Left ventricle myocardium inferior (tissue), 1 donor: Measurements from ENCODE around the gene ERH. TPM values are rescaled to one million over a fixed set of nuclear protein-coding genes. Genes with fewer than 3 reads are reported as not detected.
"Not testable (repeated sequence)": the region's sequence is repeated elsewhere in the genome, so short reads cannot be mapped to it uniquely, and the experiment has no call there.

Experiments
- DNase-seq: peaks from one replicate; pipeline ENCODE4 v3.0.0-alpha.2; 2020
- H3K27ac ChIP-seq: fragments of 200-600 bp; replicated peaks from 2 replicates; pipeline ENCODE4 v1.8.0; 2021
- H3K27me3 ChIP-seq: fragments of 200-600 bp; 2 replicates; pipeline ENCODE4 v1.8.0; 2021; ENCODE audit warnings: low read depth
- H3K36me3 ChIP-seq: fragments of 200-600 bp; 2 replicates; pipeline ENCODE4 v1.8.0; 2021
- H3K4me1 ChIP-seq: fragments of 200-600 bp; 2 replicates; pipeline ENCODE4 v1.8.0; 2021
- H3K4me3 ChIP-seq: fragments of 200-600 bp; 2 replicates; pipeline ENCODE4 v1.8.0; 2021; ENCODE audit warnings: mild to moderate bottlenecking, moderate library complexity
- H3K9me3 ChIP-seq: fragments of 200-600 bp; replicated peaks from 2 replicates; pipeline ENCODE4 v1.8.0; 2021
- CTCF ChIP-seq: fragments of 200-600 bp; IDR thresholded peaks from 2 replicates; pipeline ENCODE4 v1.8.0; 2021; ENCODE audit warnings: antibody characterized with exemption, mild to moderate bottlenecking, borderline replicate concordance
- intact Hi-C: fragments of 100-400 bp; cut with micrococcal nuclease; formaldehyde crosslinking; loops from one replicate; pipeline ENCODE4 v1.11.0; 2022
- total RNA-seq: library from RNA; stranded (reverse); fragmentation: NEBNext Ultra II Directional; extraction: Animal tissue kit (Norgen Biotek cat#: 25700); gene quantifications from one replicate; pipeline ENCODE4 v1.2.1, GENCODE V29; 2021
- donor health status: DM: no; HTN: yes; CAD: no; lungs with severe emphysema.

Gene ERH
- total RNA-seq, 1 donor from 2014 or later = 105 TPM

- H3K9me3 ChIP-seq = no peaks in the 10 kb centered on the region
- no peak for TF ChIP-seq CTCF
- H3K36me3 ChIP-seq = peaks cover 25% of the 10 kb centered on the region
- DNase-seq = no peak
- H3K4me3 ChIP-seq = no peak overlapping the region
- no peaks in the 10 kb centered on the region for H3K27me3 ChIP-seq
- intact Hi-C loops = no loop called here
- H3K27ac ChIP-seq = no peak overlapping the region
- peaks cover 7% of the 10 kb centered on the region for H3K4me1 ChIP-seq
These were observed 25.2 kb upstream of the ERH start for GRCh38 chr14:69423279-69423678.

GRCh38 chr14:69416087-69416486 is 18.0 kb upstream of the ERH start:
- H3K9me3 ChIP-seq, H3K4me3 ChIP-seq, intact Hi-C loops, H3K36me3 ChIP-seq, H3K27me3 ChIP-seq, DNase-seq, H3K27ac ChIP-seq, H3K4me1 ChIP-seq: not testable (repeated sequence)

GRCh38 chr14:69413483-69413882 is 15.4 kb upstream of the ERH start:
- Histone ChIP-seq H3K4me1 (no peaks in the 10 kb centered on the region), H3K4me3 (no peak overlapping the region), H3K9me3 (peaks cover 8% of the 10 kb centered on the region), H3K27ac (no peak overlapping the region), H3K36me3 (no peaks in the 10 kb centered on the region), H3K27me3 (no peaks in the 10 kb centered on the region)
- DNase-seq = no peak
- TF ChIP-seq CTCF = no peak
- intact Hi-C loops = no loop called here

- Histone ChIP-seq H3K4me3 (no peak overlapping the region), H3K36me3 (peaks cover 7% of the 10 kb centered on the region), H3K9me3 (no peaks in the 10 kb centered on the region), H3K4me1 (peaks cover 6% of the 10 kb centered on the region), H3K27me3 (no peaks in the 10 kb centered on the region), H3K27ac (no peak overlapping the region)
- TF ChIP-seq CTCF = no peak
- intact Hi-C loops = no loop called here
- no peak for DNase-seq
These were observed 10.3 kb upstream of the ERH start for GRCh38 chr14:69408331-69408960.

- no peak for TF ChIP-seq CTCF
- no peak for DNase-seq
These were observed 7.7 kb upstream of the ERH start for GRCh38 chr14:69405762-69406161.

GRCh38 chr14:69404883-69405282 is 6.8 kb upstream of the ERH start:
- no peaks in the 10 kb centered on the region for H3K9me3 ChIP-seq
- peaks cover 7% of the 10 kb centered on the region for H3K36me3 ChIP-seq
- no peak overlapping the region for H3K27ac ChIP-seq
- H3K4me1 ChIP-seq = peaks cover 33% of the 10 kb centered on the region
- no peak for DNase-seq
- intact Hi-C loops = no loop called here
- no peaks in the 10 kb centered on the region for H3K27me3 ChIP-seq
- no peak for TF ChIP-seq CTCF
- H3K4me3 ChIP-seq = no peak overlapping the region

More at GRCh38 chr14:69405762-69406161, 7.7 kb upstream of the ERH start:
- Histone ChIP-seq H3K4me1 (peaks cover 24% of the 10 kb centered on the region), H3K27me3 (no peaks in the 10 kb centered on the region), H3K9me3 (no peaks in the 10 kb centered on the region), H3K27ac (no peak overlapping the region), H3K4me3 (no peak overlapping the region), H3K36me3 (peaks cover 7% of the 10 kb centered on the region)
- intact Hi-C loops = no loop called here
